ENCODE data around the gene NAA38. TPM values are rescaled to one million over a fixed set of nuclear protein-coding genes. Genes with fewer than 3 reads are reported as not detected.

The NAA38 gene
- total and polyA plus RNA-seq, 2 donors (not counting 1 experiment from before 2014, with no cell fraction given), result 20.0 to 80.5 TPM

DNA sequence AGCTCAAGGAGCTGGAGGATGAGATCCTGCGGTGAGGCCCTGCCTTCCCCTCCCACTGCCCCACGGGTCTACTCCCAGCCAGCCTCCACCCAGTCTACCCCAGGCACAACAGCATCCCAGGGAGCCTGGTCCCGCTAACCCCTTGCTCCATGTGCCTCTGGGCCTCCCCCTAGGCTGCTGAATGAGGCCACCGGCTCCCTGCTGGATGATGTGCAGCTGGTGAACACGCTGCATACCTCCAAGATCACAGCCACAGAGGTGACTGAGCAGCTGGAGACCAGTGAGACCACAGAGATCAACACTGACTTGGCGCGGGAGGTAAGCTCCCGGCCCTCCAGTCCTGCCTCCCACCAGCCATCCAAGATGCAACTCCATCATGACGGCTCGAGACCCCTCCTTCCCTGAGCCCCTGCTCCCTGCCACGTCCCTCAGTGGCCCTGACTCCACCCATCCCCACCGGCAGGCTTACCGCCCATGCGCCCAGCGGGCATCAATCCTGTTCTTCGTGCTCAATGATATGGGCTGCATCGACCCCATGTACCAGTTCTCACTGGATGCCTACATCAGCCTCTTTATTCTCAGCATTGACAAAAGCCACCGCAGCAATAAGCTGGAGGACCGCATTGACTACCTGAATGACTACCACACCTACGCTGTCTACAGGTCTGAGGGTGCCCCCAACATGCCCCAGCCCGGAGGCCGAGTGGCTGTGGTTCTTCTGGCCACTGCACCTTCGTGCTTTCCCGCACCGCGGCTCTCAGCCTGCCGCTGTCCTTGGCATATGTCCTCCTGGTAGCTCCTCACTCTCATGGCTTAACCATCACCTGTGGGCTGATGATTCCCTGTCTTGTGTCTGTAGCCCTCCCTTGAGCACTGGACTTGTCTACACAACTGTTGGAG lies 38.4 kb downstream of the NAA38 start:
- DNase-seq, result no peak
- no peak overlapping the region for H3K4me2 ChIP-seq (replicated peaks; ENCODE audit: low read depth, low read length, poor library complexity, severe bottlenecking)
- POLR2A ChIA-PET, result no interaction called here
- no peak overlapping the region for H2AFZ ChIP-seq (ENCODE audit: insufficient read depth, low read depth, low read length, poor library complexity, severe bottlenecking)
- no peak overlapping the region for H3K9ac ChIP-seq (ENCODE audit: low read length)
- no peak for TF ChIP-seq EZH2 (IDR thresholded peaks at IDR 0.05; ENCODE audit: borderline replicate concordance, insufficient read depth, low read depth, low read length, poor library complexity, severe bottlenecking)
- TF ChIP-seq, protein P1, sequence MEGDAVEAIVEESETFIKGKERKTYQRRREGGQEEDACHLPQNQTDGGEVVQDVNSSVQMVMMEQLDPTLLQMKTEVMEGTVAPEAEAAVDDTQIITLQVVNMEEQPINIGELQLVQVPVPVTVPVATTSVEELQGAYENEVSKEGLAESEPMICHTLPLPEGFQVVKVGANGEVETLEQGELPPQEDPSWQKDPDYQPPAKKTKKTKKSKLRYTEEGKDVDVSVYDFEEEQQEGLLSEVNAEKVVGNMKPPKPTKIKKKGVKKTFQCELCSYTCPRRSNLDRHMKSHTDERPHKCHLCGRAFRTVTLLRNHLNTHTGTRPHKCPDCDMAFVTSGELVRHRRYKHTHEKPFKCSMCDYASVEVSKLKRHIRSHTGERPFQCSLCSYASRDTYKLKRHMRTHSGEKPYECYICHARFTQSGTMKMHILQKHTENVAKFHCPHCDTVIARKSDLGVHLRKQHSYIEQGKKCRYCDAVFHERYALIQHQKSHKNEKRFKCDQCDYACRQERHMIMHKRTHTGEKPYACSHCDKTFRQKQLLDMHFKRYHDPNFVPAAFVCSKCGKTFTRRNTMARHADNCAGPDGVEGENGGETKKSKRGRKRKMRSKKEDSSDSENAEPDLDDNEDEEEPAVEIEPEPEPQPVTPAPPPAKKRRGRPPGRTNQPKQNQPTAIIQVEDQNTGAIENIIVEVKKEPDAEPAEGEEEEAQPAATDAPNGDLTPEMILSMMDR (IDR thresholded peaks at IDR 0.05), result no peak
- no peaks in the 10 kb centered on the region for H3K79me2 ChIP-seq (ENCODE audit: control insufficient read depth, insufficient read depth, low read length)
- ATAC-seq (ENCODE audit: low read depth), result no peak
- Mint-ChIP-seq H3K27me3 (peaks cover 8% of the 10 kb centered on the region), H3K27ac (no peak overlapping the region), H3K4me1 (no peaks in the 10 kb centered on the region), H3K4me3 (no peak overlapping the region), H3K9me3 (ENCODE audit: insufficient read depth) (no peaks in the 10 kb centered on the region)
- no peaks in the 10 kb centered on the region for H3K9me3 ChIP-seq (ENCODE audit: control extremely low read depth in 1 of 3, control insufficient read depth in 2 of 3, insufficient read depth in 1 of 3, low read length in 2 of 3)
- H3K27me3 ChIP-seq (replicated peaks in 1 of 4; ENCODE audit: control extremely low read depth in 1 of 4, control insufficient read depth in 3 of 4, insufficient read depth in 4 of 4, low read length in 3 of 4), result no peaks in the 10 kb centered on the region
- WGBS (ENCODE audit: insufficient coverage), result 91% methylated on average over 27 of the region's 27 CpGs
- no peak overlapping the region for H3K4me3 ChIP-seq (ENCODE audit: control extremely low read depth in 1 of 5, extremely low read depth in 1 of 5, insufficient read depth in 1 of 5, low read depth in 2 of 5, low read length in 4 of 5)
- H3K36me3 ChIP-seq (replicated peaks in 1 of 2; ENCODE audit: control extremely low read depth in 1 of 2, control insufficient read depth in 1 of 2, extremely low read depth in 1 of 2, insufficient read depth in 2 of 2, low read length in 1 of 2), result no peaks in the 10 kb centered on the region
- H3K4me1 ChIP-seq (ENCODE audit: control insufficient read depth in 2 of 2, insufficient read depth in 2 of 2, low read length in 2 of 2), result no peaks in the 10 kb centered on the region
- H3K27ac ChIP-seq (ENCODE audit: low read length in 2 of 2), result no peak overlapping the region
- no peaks in the 10 kb centered on the region for H4K20me1 ChIP-seq (ENCODE audit: control insufficient read depth, insufficient read depth, low read length, poor library complexity, severe bottlenecking)
- intact Hi-C loops (cut with micrococcal nuclease), result no loop called here
- CTCF ChIA-PET, result interaction anchor here (0.7 to 3.0 kb wide), 7 partner anchors 22 to 237 kb away, joined by 3 to 14 read pairs (median 4); no protein-coding TSS in a partner anchor

DNA sequence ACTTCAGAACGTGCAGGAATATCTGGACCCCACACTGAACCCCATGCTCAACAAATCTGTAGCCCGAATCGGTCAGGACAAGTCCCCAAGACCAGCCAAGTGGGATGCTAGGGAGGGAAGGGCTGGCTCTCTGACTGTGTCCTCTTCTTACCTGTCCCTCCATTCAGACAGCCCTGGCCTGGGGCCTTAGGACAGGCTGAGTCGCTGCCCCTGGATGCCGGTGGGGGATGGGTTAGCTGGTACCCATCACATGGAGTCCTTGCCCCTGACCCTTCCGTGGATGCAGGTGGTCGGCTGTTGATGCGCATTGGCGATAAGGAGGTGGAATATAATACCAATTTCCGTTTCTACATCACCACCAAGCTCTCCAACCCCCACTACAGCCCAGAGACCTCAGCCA lies 39.3 kb downstream of the NAA38 start:
- ATAC-seq (ENCODE audit: low read depth) (no peak), DNase-seq (no peak)
- Mint-ChIP-seq H3K27ac (no peak overlapping the region), H3K4me3 (no peak overlapping the region), H3K4me1 (no peaks in the 10 kb centered on the region), H3K9me3 (ENCODE audit: insufficient read depth) (no peaks in the 10 kb centered on the region), H3K27me3 (peaks cover 8% of the 10 kb centered on the region)
- CTCF ChIA-PET, result interaction anchor here (1.3 to 2.4 kb wide), 2 partner anchors 80 to 172 kb away, joined by 3 to 14 read pairs; no protein-coding TSS in a partner anchor
- TF ChIP-seq, protein P1 (IDR thresholded peaks at IDR 0.05), result no peak
- TF ChIP-seq EZH2 (IDR thresholded peaks at IDR 0.05; ENCODE audit: borderline replicate concordance, insufficient read depth, low read depth, low read length, poor library complexity, severe bottlenecking), result no peak
- no peak overlapping the region for H3K9ac ChIP-seq (ENCODE audit: low read length)
- 91% methylated on average over 7 of the region's 10 CpGs for WGBS (ENCODE audit: insufficient coverage)
- POLR2A ChIA-PET, result no interaction called here
- intact Hi-C loops (cut with micrococcal nuclease), result no loop called here
- no peaks in the 10 kb centered on the region for H3K9me3 ChIP-seq (ENCODE audit: control extremely low read depth in 1 of 3, control insufficient read depth in 2 of 3, insufficient read depth in 1 of 3, low read length in 2 of 3)
- H3K4me3 ChIP-seq (ENCODE audit: control extremely low read depth in 1 of 5, extremely low read depth in 1 of 5, insufficient read depth in 1 of 5, low read depth in 2 of 5, low read length in 4 of 5), result no peak overlapping the region
- H3K27me3 ChIP-seq (replicated peaks in 1 of 4; ENCODE audit: control extremely low read depth in 1 of 4, control insufficient read depth in 3 of 4, insufficient read depth in 4 of 4, low read length in 3 of 4), result no peaks in the 10 kb centered on the region
- no peaks in the 10 kb centered on the region for H4K20me1 ChIP-seq (ENCODE audit: control insufficient read depth, insufficient read depth, low read length, poor library complexity, severe bottlenecking)
- no peaks in the 10 kb centered on the region for H3K79me2 ChIP-seq (ENCODE audit: control insufficient read depth, insufficient read depth, low read length)
- H3K27ac ChIP-seq (ENCODE audit: low read length in 2 of 2), result no peak overlapping the region
- H3K36me3 ChIP-seq (replicated peaks in 1 of 2; ENCODE audit: control extremely low read depth in 1 of 2, control insufficient read depth in 1 of 2, extremely low read depth in 1 of 2, insufficient read depth in 2 of 2, low read length in 1 of 2), result no peaks in the 10 kb centered on the region
- H2AFZ ChIP-seq (ENCODE audit: insufficient read depth, low read depth, low read length, poor library complexity, severe bottlenecking), result no peak overlapping the region
- no peaks in the 10 kb centered on the region for H3K4me1 ChIP-seq (ENCODE audit: control insufficient read depth in 2 of 2, insufficient read depth in 2 of 2, low read length in 2 of 2)
- H3K4me2 ChIP-seq (replicated peaks; ENCODE audit: low read depth, low read length, poor library complexity, severe bottlenecking), result no peak overlapping the region

All from B cell (primary cell).